ENCODE results near the gene GNAO1.
"Not testable (repeated sequence)": the region's sequence is repeated elsewhere in the genome, so short reads cannot be mapped to it uniquely, and the experiment has no call there.

GNAO1 gene

GRCh38 chr16:56363181-56363716 lies 172.0 kb downstream of the GNAO1 start:
- DNase-seq (ENCODE audit: low read depth, low spot score): no peak

DNA sequence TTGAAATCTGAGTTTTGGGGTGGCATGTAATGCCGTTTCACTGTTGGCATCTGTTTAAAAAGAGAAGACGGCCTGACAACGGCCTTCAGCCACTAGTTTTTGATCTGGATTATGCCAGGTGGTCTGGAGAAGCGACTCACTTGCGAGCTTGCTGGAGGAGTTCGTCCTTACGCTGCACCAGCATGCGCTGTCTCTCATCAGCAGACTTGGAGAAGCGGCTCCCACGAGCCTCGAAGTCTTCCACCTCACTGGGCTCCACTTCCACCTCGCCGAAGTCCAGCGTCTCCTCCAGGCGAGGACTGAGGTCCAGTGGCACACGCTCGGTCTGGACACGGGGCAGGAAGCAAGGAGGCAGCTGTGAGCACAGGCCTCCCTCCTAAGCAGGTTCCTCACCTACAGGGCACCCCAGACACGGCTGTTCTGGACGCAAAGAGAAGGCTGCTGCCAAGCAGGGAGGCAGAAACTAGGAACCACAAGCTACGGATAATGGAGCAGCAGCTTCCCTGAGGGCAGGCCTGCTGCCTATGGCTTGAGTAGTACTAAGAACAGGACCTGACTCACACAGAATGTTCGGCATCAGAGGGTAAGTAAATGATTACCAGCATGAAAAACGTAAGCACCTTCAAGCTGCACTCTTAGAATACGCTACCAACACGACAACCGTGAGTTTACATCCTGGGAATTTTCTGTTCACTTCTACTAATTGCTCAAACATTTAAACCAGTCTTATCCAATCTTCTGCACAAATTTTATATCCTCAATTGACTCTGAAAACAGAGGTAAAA lies 172.7 kb downstream of the GNAO1 start:
- no peak for DNase-seq (ENCODE audit: low read depth, low spot score)

GRCh38 chr16:56364865-56365264 lies 173.6 kb downstream of the GNAO1 start:
- no peak for DNase-seq (ENCODE audit: low read depth, low spot score)

DNA sequence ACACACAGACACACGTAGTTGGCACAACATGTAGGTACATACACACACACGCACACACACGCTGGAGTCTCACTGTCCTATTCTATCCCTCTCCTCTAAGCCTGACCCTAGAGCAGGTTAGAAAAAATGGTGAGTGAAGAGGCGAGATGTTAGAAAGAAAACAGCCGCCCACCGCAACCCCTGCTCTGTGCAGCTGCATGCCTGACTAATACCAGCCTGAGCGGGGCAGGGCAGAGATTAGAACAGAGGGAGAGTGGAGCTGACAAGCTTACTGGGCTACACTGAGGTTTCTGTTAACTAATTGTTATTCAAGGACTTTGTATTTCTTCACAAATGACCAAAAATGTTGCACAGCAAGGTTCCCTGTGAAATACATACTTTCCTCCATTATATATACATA lies 174.3 kb downstream of the GNAO1 start:
- DNase-seq (ENCODE audit: low read depth, low spot score): no peak

DNA sequence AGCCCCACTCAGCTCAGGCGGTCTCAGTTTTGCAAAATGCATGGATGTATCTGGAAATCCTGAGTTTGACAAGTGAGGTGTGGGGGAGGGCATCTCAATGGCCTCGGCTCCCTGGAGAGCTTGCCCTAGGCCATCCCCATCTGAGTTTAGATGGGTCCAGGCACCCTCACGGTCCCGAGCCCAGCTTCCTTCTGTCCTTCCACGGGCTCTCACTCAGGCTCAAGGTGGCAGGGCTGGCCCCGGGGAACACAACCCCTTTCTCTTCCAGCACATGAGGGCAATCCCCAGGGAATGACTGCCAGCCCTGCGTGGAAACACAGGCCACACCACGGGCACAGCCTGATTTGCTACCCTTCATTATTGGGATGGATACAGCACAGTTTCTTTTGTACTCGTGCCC lies 175.7 kb downstream of the GNAO1 start:
- no peak for DNase-seq (ENCODE audit: low read depth, low spot score)

DNA sequence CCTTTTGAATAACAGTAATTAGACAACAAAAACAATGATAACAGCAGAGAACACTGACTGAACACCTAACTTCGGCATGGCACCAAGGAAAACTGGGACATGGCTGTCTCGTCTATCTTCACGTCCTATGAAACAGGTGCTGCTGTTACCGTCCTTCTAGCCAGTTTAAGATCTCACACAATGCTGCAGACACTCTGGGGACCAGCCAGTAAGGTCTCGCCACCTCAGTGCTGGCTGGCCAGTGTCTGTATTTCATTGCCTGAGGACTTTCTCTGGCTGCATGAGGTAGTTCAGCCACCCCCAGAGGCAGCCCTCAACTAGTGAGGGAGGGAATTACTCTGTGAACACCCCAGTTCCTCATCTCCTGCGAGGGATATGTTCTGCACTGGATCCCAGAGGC lies 176.5 kb downstream of the GNAO1 start:
- no peak for DNase-seq (ENCODE audit: low read depth, low spot score)

DNA sequence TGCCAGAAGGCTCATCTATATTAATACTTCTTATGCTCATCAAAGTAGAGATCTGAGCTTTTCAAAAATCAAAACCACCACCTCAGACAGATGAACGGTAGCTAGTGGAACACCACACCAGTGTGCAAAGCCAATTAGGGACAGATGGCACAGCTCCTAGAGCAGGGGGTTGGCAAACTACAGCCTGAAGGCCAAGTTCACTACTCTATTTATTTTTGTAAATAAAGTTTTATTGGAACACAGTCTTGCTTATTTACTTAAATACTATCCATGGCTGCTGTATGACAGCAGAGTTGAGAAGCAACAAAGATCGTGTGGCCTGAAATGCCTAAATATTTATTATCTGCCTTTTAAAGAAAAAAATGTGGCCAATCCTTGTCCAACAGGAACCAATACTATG lies 177.3 kb downstream of the GNAO1 start:
- no peak for DNase-seq (ENCODE audit: low read depth, low spot score)

DNA sequence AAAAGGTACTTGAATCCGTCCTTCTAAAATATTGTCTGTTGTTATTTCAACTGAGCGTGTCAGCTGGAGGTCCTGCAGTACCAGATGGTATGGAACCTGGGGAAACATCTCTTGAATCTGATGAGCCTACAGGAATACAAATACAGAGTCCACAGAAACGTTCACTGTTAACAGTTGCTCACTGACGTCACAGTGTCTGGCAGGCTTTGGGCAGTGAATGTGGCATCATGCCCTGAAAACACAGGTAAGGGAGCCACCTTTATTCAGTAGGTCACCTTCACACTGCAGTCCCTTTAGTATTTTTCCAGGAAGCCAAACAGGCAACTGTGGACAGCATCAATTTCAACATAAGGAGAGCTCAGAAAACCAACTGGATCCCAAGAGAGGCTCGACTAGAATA lies 177.9 kb downstream of the GNAO1 start:
- DNase-seq (ENCODE audit: low read depth, low spot score): no peak

DNA sequence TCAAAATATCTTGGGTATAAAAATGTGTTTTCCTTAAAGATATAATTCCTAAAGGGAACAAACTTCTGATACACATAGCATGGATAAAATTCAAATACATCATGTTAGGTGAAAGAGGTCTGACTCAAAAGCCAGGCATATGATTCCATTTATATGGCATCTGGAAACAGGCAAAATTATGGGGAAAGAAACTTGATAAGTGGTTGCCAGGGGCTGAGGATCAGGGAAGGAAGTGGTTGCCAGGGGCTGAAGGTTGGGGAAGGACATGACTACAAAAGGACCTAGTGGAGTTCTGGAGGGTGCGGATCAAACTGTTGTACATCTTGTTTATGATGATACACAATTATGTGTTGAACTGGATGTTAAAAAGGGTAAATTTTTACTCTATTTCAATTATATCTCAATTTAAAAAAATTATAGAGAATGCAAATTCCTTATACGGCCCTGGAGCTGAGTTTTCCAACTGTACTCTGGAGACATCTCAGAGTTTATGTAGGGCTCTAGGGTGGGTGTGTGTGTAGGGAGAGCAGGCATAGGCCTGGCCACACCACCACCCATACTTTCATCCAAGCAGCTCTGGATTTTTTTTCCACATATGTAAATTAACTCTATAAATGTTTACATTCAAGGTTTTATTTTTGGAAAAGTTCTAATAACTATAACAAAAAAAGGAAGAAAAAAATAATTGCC lies 179.0 kb downstream of the GNAO1 start:
- DNase-seq (ENCODE audit: low read depth, low spot score): no peak

- no peak for DNase-seq (ENCODE audit: low read depth, low spot score)
Observed at GRCh38 chr16:56370875-56371659, 179.8 kb downstream of the GNAO1 start.

- DNase-seq (ENCODE audit: low read depth, low spot score): no peak
Observed at GRCh38 chr16:56371660-56371937, 180.3 kb downstream of the GNAO1 start.

DNA sequence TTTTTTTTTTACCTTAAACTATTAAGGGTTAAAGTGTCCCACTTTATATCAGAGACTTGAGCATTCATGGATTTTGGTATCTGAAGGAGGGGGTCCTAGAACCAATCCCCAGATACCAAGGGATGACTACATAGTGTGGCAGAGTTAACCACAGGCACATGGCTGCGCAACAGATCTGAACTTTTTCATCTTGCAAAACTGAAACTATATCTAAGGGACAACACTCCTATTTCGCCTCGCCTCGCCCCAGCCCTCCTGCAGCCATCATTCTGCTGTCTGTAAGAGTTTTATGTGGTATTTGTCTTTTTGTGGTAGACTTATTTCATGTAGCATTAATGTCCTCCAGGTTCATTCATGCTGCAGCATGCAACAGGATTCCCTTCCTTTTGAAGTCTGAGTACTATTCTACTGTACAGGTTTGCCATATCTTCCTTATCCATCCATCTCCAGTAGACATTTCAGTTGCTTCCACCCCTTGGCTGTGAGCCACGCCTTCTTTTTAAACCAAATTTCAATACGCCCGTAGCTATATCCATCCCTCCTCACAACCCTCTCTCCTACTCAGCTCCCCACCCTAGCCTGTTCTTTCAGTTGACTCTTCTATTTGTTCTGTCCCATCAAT lies 180.8 kb downstream of the GNAO1 start:
- DNase-seq (ENCODE audit: low read depth, low spot score): no peak

DNA sequence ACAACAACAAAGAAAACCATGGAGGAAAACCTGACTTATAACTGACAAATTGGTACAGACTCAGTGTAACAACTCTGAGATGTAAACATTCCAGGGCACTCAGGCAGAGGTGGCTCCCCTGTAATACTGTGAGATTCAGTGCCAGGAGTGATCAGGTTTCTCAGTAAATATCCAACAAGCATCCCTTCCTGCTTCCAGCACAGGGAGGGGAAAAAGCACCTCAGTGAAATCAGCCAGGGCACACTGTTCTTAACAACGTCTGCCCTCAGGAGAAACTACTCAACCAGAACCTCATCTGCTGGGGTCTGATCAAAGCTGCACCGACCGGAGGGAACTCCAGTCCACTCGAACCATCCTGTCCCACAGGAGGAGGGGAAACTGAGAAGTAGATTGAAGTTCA lies 181.7 kb downstream of the GNAO1 start:
- no peak for DNase-seq (ENCODE audit: low read depth, low spot score)

GRCh38 chr16:56375792-56376191 lies 184.5 kb downstream of the GNAO1 start:
- not testable (repeated sequence) for DNase-seq (ENCODE audit: low read depth, low spot score)

GRCh38 chr16:56379044-56379443 lies 187.8 kb downstream of the GNAO1 start:
- not testable (repeated sequence) for DNase-seq (ENCODE audit: low read depth, low spot score)

DNA sequence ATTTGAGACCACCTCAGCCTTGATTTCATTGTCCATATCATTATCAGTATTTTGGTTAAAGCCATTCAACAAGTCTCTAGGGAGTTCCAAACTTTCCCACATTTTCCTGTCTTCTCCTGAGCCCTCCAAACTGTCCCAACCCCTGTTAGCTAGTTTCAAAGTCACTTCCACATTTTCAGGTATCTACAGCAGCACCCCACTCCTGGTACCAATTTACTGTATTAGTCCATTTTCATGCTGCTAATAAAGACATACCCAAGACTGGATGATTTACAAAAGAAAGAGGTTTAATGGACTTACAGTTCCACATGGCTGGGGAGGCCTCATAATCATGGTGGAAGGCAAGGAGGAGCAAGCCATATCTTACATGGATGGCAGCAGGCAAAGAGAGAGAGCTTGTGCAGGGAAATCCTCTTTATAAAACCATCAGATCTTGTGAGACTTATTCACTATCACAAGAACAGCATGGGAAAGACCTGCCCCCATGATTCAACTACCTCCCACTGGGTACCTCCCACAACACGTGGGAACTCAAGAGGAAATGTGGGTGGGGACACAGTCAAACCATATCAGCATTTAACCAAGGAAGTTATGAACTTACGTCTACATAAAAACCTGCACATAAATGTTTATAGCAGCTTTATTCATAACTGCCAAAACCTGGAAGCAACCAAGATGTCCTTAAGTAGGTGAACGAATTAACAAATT lies 189.6 kb downstream of the GNAO1 start:
- DNase-seq (ENCODE audit: low read depth, low spot score): not testable (repeated sequence)

- DNase-seq (ENCODE audit: low read depth, low spot score): no peak
Observed at GRCh38 chr16:56382459-56382858, 191.2 kb downstream of the GNAO1 start.

- DNase-seq (ENCODE audit: low read depth, low spot score): no peak
Observed at GRCh38 chr16:56382901-56383355, 191.6 kb downstream of the GNAO1 start.

GRCh38 chr16:56384074-56384721 lies 192.9 kb downstream of the GNAO1 start:
- DNase-seq (ENCODE audit: low read depth, low spot score): no peak

GRCh38 chr16:56387396-56387795 lies 196.1 kb downstream of the GNAO1 start:
- no peak for DNase-seq (ENCODE audit: low read depth, low spot score)

DNA sequence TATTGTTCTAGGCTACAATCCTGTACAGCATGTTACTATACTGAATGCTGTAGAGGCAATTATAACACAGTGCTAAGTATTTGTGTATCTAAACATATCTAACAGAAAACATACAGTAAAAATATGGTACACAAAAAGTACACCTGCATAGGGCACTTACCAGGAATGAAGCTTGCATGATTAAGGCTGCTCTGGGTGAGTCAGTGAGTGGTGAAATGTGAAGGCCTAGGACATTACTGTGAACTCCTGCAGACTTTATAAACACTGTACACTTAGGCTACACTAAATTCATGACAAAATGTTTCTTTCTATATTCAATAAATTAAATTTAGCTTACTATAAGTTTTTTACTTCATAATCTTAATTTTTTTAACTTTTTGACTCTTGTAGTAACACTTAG lies 196.9 kb downstream of the GNAO1 start:
- no peak for DNase-seq (ENCODE audit: low read depth, low spot score)

Measured in activated CD4-positive, CD25-positive, alpha-beta regulatory T cell treated with anti-CD3 and anti-CD28 coated beads, Interleukin-2, amount 50 U/mL, for 16 hours (primary cell).